DOHH2 (cell line): ENCODE results near the gene TRIM59.

Experiments used
- H3F3A ChIP-seq: fragments of 200-600 bp; sonication (generic), shearing (Covaris generic); 2 replicates; pipeline ENCODE4 v1.6.0; 2016; ENCODE audit warnings: antibody characterized with exemption, mild to moderate bottlenecking; ENCODE audit not compliant: control insufficient read depth, insufficient read depth
- H3K27ac ChIP-seq: fragments of 200-600 bp; sonication (generic); 2 replicates; pipeline ENCODE4 v1.5.1; 2014; ENCODE audit warnings: low read depth, mild to moderate bottlenecking, low read length, moderate library complexity
- H3K27me3 ChIP-seq: fragments of 200-600 bp; sonication (generic); 2 replicates; pipeline ENCODE4 v1.6.1; 2014; ENCODE audit warnings: mild to moderate bottlenecking, low read length, mixed read lengths; ENCODE audit not compliant: control insufficient read depth
- H3K36me3 ChIP-seq: fragments of 200-600 bp; sonication (generic); 2 replicates; pipeline ENCODE4 v1.6.1; 2014; ENCODE audit warnings: mild to moderate bottlenecking, low read length, moderate library complexity, mixed read lengths; ENCODE audit not compliant: control insufficient read depth
- H3K4me1 ChIP-seq: fragments of 200-600 bp; sonication (generic); 2 replicates; pipeline ENCODE4 v1.6.1; 2014; ENCODE audit warnings: mild to moderate bottlenecking, low read length, mixed read lengths; ENCODE audit not compliant: control insufficient read depth
- H3K4me2 ChIP-seq: fragments of 200-600 bp; sonication (generic); 2 replicates; pipeline ENCODE4 v1.6.0; 2014; ENCODE audit warnings: mild to moderate bottlenecking, low read length, moderate library complexity
- H3K4me3 ChIP-seq: fragments of 200-600 bp; sonication (generic); 2 replicates; pipeline ENCODE4 v1.5.1; 2014; ENCODE audit warnings: mild to moderate bottlenecking, low read length, mixed read lengths
- H3K79me2 ChIP-seq: fragments of 200-600 bp; sonication (generic); 2 replicates; pipeline ENCODE4 v1.6.1; 2014; ENCODE audit warnings: mild to moderate bottlenecking, low read length, mixed read lengths; ENCODE audit not compliant: control insufficient read depth
- H3K9me2 ChIP-seq: fragments of 200-600 bp; sonication (generic); replicated peaks from 2 replicates; pipeline ENCODE4 v1.6.1; 2014; ENCODE audit warnings: mild to moderate bottlenecking, low read length, mixed read lengths; ENCODE audit not compliant: control insufficient read depth
- H3K9me3 ChIP-seq: fragments of 200-600 bp; sonication (generic); 2 replicates; pipeline ENCODE4 v1.6.1; 2014; ENCODE audit warnings: antibody characterized with exemption, low read length, mixed read lengths; ENCODE audit not compliant: control insufficient read depth, insufficient read depth
- H4K20me1 ChIP-seq: fragments of 200-600 bp; sonication (generic); 2 replicates; pipeline ENCODE4 v1.6.0; 2014; ENCODE audit warnings: low read depth, mild to moderate bottlenecking, antibody characterized with exemption, low read length, moderate library complexity; ENCODE audit not compliant: control insufficient read depth, insufficient read depth
- CTCF ChIP-seq: fragments of 200-600 bp; sonication (generic); IDR thresholded peaks from one replicate; pipeline ENCODE4 v1.5.1; 2014; ENCODE audit warnings: antibody characterized with exemption, mild to moderate bottlenecking, low read depth, low read length; ENCODE audit not compliant: poor library complexity, severe bottlenecking
- EZH2phosphoT487 ChIP-seq: fragments of 200-600 bp; sonication (generic); IDR thresholded peaks from 2 replicates; pipeline ENCODE4 v1.6.1; 2017; ENCODE audit warnings: borderline replicate concordance, mild to moderate bottlenecking, antibody characterized with exemption, low read length, moderate library complexity, mixed read lengths

TRIM59 gene

DNA sequence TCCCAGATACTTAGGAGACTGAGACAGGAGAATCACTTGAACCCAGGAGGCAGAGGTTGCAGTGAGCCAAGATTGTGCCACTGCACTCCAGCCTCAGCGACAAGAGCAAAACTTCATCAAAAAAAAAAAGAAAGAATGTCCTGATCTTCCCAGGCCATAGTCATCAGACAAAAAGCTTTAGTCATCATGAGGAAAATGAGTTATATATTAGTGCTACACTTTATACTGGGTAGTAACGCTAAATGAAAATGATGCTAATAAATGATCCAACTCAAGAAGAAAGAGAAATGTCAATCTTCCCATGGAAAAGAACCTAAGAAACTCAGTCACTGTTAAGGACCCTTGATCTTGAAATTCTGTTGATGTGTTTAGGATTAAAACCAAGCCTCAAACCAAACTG, 26.3 kb upstream of the TRIM59 start:
- H3K36me3 ChIP-seq: no peaks in the 10 kb centered on the region
- peaks cover 8% of the 10 kb centered on the region; the same call in 1 of the 2 replicates for H3K4me1 ChIP-seq
- no peak overlapping the region for H3K4me2 ChIP-seq
- TF ChIP-seq CTCF (no peak), EZH2phosphoT487 (no peak)
- H3F3A ChIP-seq: no peaks in the 10 kb centered on the region
- H3K27ac ChIP-seq: no peak overlapping the region
- H3K9me3 ChIP-seq: peaks cover 11% of the 10 kb centered on the region
- H3K27me3 ChIP-seq: no peaks in the 10 kb centered on the region
- H3K9me2 ChIP-seq: no peaks in the 10 kb centered on the region
- no peaks in the 10 kb centered on the region for H4K20me1 ChIP-seq
- no peaks in the 10 kb centered on the region for H3K79me2 ChIP-seq
- no peak overlapping the region for H3K4me3 ChIP-seq

DNA sequence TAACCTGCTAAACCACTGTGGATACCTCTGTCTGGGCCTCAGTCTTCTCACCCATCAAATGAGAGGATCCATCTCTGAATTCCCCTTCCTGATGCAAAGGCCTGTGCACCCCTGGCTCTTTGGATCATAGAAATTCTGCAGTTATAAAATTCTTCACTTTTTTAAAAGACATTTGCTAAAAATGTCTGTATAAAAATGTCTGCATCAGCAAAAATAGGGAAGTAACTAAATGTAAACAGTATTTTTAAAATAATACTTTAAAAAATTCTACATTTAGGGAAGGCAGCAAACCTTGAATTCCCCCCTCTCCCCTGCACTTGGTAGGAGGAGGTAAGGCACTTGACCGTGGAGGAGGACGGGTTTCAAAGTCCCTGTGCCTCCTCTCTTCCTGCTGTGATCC, 25.6 kb upstream of the TRIM59 start:
- Histone ChIP-seq H3K27me3 (no peaks in the 10 kb centered on the region), H3K9me3 (peaks cover 19% of the 10 kb centered on the region), H3F3A (no peaks in the 10 kb centered on the region), H3K4me3 (no peak overlapping the region), H3K9me2 (no peaks in the 10 kb centered on the region), H3K36me3 (no peaks in the 10 kb centered on the region), H3K4me2 (no peak overlapping the region), H3K79me2 (no peaks in the 10 kb centered on the region), H3K27ac (no peak overlapping the region), H4K20me1 (no peaks in the 10 kb centered on the region), H3K4me1 (peaks cover 8% of the 10 kb centered on the region; the same call in 1 of the 2 replicates)
- TF ChIP-seq CTCF: no peak
- TF ChIP-seq EZH2phosphoT487: no peak

GRCh38 chr3:160474416-160474838, 24.8 kb upstream of the TRIM59 start:
- no peak overlapping the region for H3K27ac ChIP-seq
- no peak overlapping the region for H3K4me3 ChIP-seq
- H3K27me3 ChIP-seq: no peaks in the 10 kb centered on the region
- no peak overlapping the region for H3K4me2 ChIP-seq
- H3K36me3 ChIP-seq: no peaks in the 10 kb centered on the region
- TF ChIP-seq CTCF: no peak
- no peak for TF ChIP-seq EZH2phosphoT487
- H3F3A ChIP-seq: no peaks in the 10 kb centered on the region
- peaks cover 8% of the 10 kb centered on the region; the same call in 1 of the 2 replicates for H3K4me1 ChIP-seq
- no peaks in the 10 kb centered on the region for H4K20me1 ChIP-seq
- no peaks in the 10 kb centered on the region for H3K79me2 ChIP-seq
- H3K9me3 ChIP-seq: peaks cover 25% of the 10 kb centered on the region
- H3K9me2 ChIP-seq: no peaks in the 10 kb centered on the region
